Fibroblast of lung (primary cell): Measurements from ENCODE around the gene ITPR1. TPM values are rescaled to one million over a fixed set of nuclear protein-coding genes. Genes with fewer than 3 reads are reported as not detected.

Experiments
- DNase-seq, 2 donors: peaks; one replicate each; pipeline versions ENCODE4 v3.0.0 to v3.0.0-alpha.2; 2010; ENCODE audit warnings: low read depth in 2 of 2
- H2AFZ ChIP-seq: 2 replicates; pipeline ENCODE4 v1.5.1; 2012; ENCODE audit warnings: low read length, control low read depth, inconsistent platforms
- H3K27ac ChIP-seq: 2 replicates; pipeline ENCODE4 v1.5.1; 2011; ENCODE audit warnings: low read length, control low read depth; ENCODE audit not compliant: insufficient read depth
- H3K27me3 ChIP-seq: 2 replicates; pipeline ENCODE4 v1.5.1; 2011; ENCODE audit warnings: mild to moderate bottlenecking, low read length; ENCODE audit not compliant: control insufficient read depth, insufficient read depth
- H3K36me3 ChIP-seq: 2 replicates; pipeline ENCODE4 v1.5.1; 2011; ENCODE audit warnings: low read length; ENCODE audit not compliant: control insufficient read depth, insufficient read depth
- H3K4me1 ChIP-seq: 2 replicates; pipeline ENCODE4 v1.5.1; 2011; ENCODE audit warnings: low read length; ENCODE audit not compliant: control insufficient read depth, insufficient read depth; ENCODE audit errors: extremely low read depth
- H3K4me2 ChIP-seq: 2 replicates; pipeline ENCODE4 v1.5.1; 2011; ENCODE audit warnings: low read length, control low read depth; ENCODE audit not compliant: insufficient read depth; ENCODE audit errors: extremely low read depth
- H3K4me3 ChIP-seq, 4 experiments: fragments of 200-600 bp in 1 of 4; sonication (generic) in 1 of 4; replicated peaks in 1 of 4; 2 replicates each; pipeline ENCODE4 v1.5.1; 2011 to 2016; ENCODE audit warnings: low read length in 4 of 4, low read depth in 3 of 4, mild to moderate bottlenecking in 3 of 4, control low read depth in 2 of 4, inconsistent platforms in 1 of 4, mixed read lengths in 1 of 4; ENCODE audit not compliant: insufficient read depth in 1 of 4; ENCODE audit errors: control extremely low read depth in 1 of 4
- H3K79me2 ChIP-seq: 2 replicates; pipeline ENCODE4 v1.5.1; 2012; ENCODE audit warnings: mild to moderate bottlenecking, low read length, inconsistent platforms; ENCODE audit not compliant: control insufficient read depth, insufficient read depth
- H3K9ac ChIP-seq: 2 replicates; pipeline ENCODE4 v1.5.1; 2011; ENCODE audit warnings: mild to moderate bottlenecking, low read length, control low read depth; ENCODE audit not compliant: insufficient read depth
- H3K9me3 ChIP-seq: 2 replicates; pipeline ENCODE4 v1.5.1; 2012; ENCODE audit warnings: low read depth, low read length; ENCODE audit not compliant: control insufficient read depth, insufficient read depth
- H4K20me1 ChIP-seq: 2 replicates; pipeline ENCODE4 v1.5.1; 2011; ENCODE audit warnings: low read length; ENCODE audit not compliant: control insufficient read depth, insufficient read depth; ENCODE audit errors: extremely low read depth
- EZH2 ChIP-seq: IDR thresholded peaks from 2 replicates; pipeline ENCODE4 v1.5.1; 2012; ENCODE audit warnings: low read length, control low read depth, mild to moderate bottlenecking; ENCODE audit errors: missing control alignments
- polyA plus RNA-seq, 2 donors: library from polyadenylated mRNA; depleted of rRNA in 1 of 2; stranded (reverse) in 1 of 2; unstranded in 1 of 2; fragments of >200 nt; gene quantifications; 2 replicates each; pipeline ENCODE4 v1.2.1, GENCODE V29; 2011 to 2012; ENCODE audit warnings: missing spikeins in 1 of 2
- total RNA-seq: library from RNA; depleted of rRNA; stranded (reverse); fragments of >200 nt; gene quantifications from 2 replicates; pipeline ENCODE4 v1.2.1, GENCODE V29; 2014
- TF ChIP-seq, protein P1 (sequence below), 2 donors: IDR thresholded peaks in 1 of 2; conservative IDR thresholded peaks in 1 of 2; 1 replicate in 1 of 2; 2 replicates in 1 of 2; pipeline ENCODE4 v1.5.1; 2011 to 2012; ENCODE audit warnings: low read length in 2 of 2, control low read depth in 1 of 2, inconsistent platforms in 1 of 2, low read depth in 1 of 2, mild to moderate bottlenecking in 1 of 2

ITPR1 gene
- total and polyA plus RNA-seq, 2 donors (not counting 1 experiment from before 2014, with no cell fraction given), result 19.2 to 87.0 TPM

DNA sequence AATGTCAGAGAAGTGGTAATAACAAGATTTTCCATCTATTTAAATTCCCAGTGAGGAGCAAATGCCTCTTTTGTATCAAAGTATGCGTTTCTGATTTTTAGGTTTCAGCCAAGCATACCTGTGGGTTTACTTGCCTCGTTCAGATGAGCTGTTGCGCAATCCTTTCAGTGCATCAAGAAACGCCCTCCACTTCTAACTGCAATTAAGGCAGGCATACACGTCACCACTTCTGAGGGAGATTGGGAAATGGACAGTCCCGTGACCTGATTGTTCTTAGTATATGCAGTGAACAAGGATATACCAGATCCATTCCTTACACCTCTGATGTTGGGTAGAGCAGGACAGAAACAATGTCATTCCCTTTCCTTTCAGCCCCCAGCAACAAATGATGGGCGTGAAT, 219.0 kb downstream of the ITPR1 start:
- Histone ChIP-seq H3K4me1 (peaks cover 6% of the 10 kb centered on the region), H3K4me2 (no peak overlapping the region), H3K27ac (no peak overlapping the region), H3K79me2 (no peaks in the 10 kb centered on the region), H3K9me3 (no peaks in the 10 kb centered on the region), H3K36me3 (no peaks in the 10 kb centered on the region), H3K9ac (no peak overlapping the region), H3K4me3 (no peak overlapping the region), H4K20me1 (no peaks in the 10 kb centered on the region), H3K27me3 (no peaks in the 10 kb centered on the region), H2AFZ (no peak overlapping the region)
- peak; percentile 62 to 98 for DNase-seq
- TF ChIP-seq, protein P1, sequence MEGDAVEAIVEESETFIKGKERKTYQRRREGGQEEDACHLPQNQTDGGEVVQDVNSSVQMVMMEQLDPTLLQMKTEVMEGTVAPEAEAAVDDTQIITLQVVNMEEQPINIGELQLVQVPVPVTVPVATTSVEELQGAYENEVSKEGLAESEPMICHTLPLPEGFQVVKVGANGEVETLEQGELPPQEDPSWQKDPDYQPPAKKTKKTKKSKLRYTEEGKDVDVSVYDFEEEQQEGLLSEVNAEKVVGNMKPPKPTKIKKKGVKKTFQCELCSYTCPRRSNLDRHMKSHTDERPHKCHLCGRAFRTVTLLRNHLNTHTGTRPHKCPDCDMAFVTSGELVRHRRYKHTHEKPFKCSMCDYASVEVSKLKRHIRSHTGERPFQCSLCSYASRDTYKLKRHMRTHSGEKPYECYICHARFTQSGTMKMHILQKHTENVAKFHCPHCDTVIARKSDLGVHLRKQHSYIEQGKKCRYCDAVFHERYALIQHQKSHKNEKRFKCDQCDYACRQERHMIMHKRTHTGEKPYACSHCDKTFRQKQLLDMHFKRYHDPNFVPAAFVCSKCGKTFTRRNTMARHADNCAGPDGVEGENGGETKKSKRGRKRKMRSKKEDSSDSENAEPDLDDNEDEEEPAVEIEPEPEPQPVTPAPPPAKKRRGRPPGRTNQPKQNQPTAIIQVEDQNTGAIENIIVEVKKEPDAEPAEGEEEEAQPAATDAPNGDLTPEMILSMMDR (conservative IDR thresholded peaks at IDR 0.05 in 1 of 2, IDR thresholded peaks at IDR 0.05 in 1 of 2; ENCODE audit: low read depth in 1 of 2, low read length in 2 of 2), result no peak
- TF ChIP-seq EZH2, result no peak

DNA sequence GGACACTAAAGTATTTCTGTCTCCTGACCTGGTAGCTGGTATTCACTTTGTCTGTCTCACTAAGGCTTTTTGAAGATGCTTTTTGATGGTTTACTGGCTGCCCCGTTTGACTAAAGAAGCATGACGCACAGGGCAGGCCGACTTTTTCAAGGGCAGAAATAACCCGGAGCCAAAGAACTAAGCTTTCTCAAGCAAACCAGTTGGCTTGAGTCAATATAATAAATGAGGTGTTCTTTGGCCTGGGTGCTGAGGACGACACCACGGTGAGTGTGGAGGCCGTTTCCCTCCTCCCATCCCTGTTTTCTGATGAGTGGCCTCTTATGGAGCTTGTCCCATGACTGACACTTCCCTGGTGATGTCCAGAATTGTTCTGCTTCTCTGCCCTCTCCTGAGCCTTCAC, 220.9 kb downstream of the ITPR1 start:
- Histone ChIP-seq H3K9me3 (no peaks in the 10 kb centered on the region), H3K4me1 (peaks cover 9% of the 10 kb centered on the region), H3K36me3 (no peaks in the 10 kb centered on the region), H3K27ac (no peak overlapping the region), H3K27me3 (no peaks in the 10 kb centered on the region), H3K79me2 (no peaks in the 10 kb centered on the region), H4K20me1 (no peaks in the 10 kb centered on the region), H2AFZ (no peak overlapping the region), H3K9ac (no peak overlapping the region), H3K4me2 (no peak overlapping the region), H3K4me3 (no peak overlapping the region)
- DNase-seq, result no peak
- TF ChIP-seq, protein P1 (conservative IDR thresholded peaks at IDR 0.05 in 1 of 2, IDR thresholded peaks at IDR 0.05 in 1 of 2; ENCODE audit: low read depth in 1 of 2, low read length in 2 of 2), result no peak
- TF ChIP-seq EZH2, result no peak

DNA sequence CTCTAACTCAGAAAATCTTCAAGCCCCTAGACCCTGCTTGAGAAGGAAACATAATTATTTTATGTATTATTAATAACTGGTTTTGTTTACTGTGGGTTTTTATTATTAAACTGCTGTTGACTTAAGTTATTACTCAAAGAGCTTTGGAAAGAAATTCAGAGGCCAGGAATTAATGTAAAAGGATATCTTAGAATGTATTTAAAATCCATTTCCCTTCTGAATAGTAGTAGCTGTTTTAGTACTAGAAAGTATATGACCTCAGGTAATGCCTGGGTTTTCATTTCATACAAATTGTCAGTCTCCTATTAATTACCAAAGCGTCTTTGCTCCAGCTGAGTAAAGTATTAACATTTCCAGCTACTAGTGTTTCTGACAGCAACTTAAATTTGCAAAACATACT, 223.1 kb downstream of the ITPR1 start:
- Histone ChIP-seq H3K79me2 (no peaks in the 10 kb centered on the region), H3K4me1 (peaks cover 19% of the 10 kb centered on the region), H3K9ac (no peak overlapping the region), H3K27me3 (no peaks in the 10 kb centered on the region), H3K36me3 (no peaks in the 10 kb centered on the region), H3K27ac (no peak overlapping the region), H3K4me3 (no peak overlapping the region), H3K4me2 (no peak overlapping the region), H3K9me3 (no peaks in the 10 kb centered on the region), H4K20me1 (no peaks in the 10 kb centered on the region), H2AFZ (no peak overlapping the region)
- no peak for DNase-seq
- TF ChIP-seq, protein P1 (conservative IDR thresholded peaks at IDR 0.05 in 1 of 2, IDR thresholded peaks at IDR 0.05 in 1 of 2; ENCODE audit: low read depth in 1 of 2, low read length in 2 of 2), result no peak
- TF ChIP-seq EZH2, result no peak
